ENCODE data around the gene PER3. TPM values are rescaled to one million over a fixed set of nuclear protein-coding genes. Genes with fewer than 3 reads are reported as not detected.

Gene PER3
- polyA plus RNA-seq, 1 donor from 2014 or later, result 0.84 TPM

DNA sequence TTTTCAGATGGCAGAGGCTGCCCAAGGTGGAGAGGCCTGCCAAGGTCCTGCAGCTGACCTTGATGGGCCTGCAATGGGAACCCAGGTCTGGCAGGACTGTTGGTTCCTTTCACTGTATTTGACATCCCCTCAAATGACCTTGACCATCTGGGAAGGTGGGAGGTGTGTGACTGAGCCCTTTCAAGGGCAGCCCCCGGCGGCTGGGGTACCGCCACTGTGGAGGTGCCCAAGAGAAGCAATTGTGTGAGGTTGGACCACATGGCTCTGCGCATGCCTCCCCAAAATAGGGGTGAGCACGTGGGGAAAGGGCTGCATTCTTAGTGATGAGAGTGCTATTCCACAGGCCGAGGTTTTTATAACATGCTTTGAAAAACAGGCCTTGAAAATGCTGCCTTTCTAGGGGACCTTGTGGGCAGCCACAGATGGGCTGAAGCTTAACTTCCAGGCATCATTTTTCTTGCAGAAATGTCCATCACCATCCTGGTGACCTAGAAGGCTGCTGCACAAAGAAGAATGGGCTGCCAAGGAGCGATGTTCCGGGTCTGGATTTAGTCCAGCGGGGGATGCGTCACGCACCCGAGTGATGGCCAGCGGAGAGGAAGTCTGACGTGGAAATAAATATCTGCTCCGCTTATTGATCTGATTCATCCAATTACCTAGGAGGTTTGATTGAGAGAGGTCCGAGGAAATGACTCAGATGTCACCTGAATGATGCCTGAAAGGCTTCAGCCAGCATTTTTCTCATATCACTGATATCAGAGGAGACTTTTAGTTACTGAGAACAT lies 85.2 kb downstream of the PER3 start:
- Histone ChIP-seq H3K4me2 (ENCODE audit: low read length) (no peak overlapping the region), H2AFZ (ENCODE audit: low read depth, low read length) (no peak overlapping the region), H3K79me2 (replicated peaks; ENCODE audit: insufficient read depth, low read length) (no peaks in the 10 kb centered on the region), H3K36me3 (ENCODE audit: insufficient read depth, low read length) (no peaks in the 10 kb centered on the region), H3F3A (ENCODE audit: insufficient read depth, low read length, poor library complexity, severe bottlenecking) (no peaks in the 10 kb centered on the region), H3K27ac (ENCODE audit: low read length) (no peak overlapping the region), H3K9me3 (ENCODE audit: low read length) (no peaks in the 10 kb centered on the region), H3K9ac (ENCODE audit: low read length) (no peak overlapping the region), H3K4me3 (ENCODE audit: low read length) (no peak overlapping the region), H4K20me1 (ENCODE audit: insufficient read depth) (no peaks in the 10 kb centered on the region), H3K27me3 (ENCODE audit: insufficient read depth, low read depth, low read length) (no peaks in the 10 kb centered on the region), H3K9me2 (ENCODE audit: insufficient read depth, low read length) (no peaks in the 10 kb centered on the region)
- no peak for TF ChIP-seq MXI1 (conservative IDR thresholded peaks at IDR 0.05; ENCODE audit: poor library complexity, severe bottlenecking)
- TF ChIP-seq EZH2 (IDR thresholded peaks at IDR 0.05; ENCODE audit: borderline replicate concordance, insufficient read depth, low read length, poor library complexity, severe bottlenecking), result no peak
- no peak for TF ChIP-seq POLR2AphosphoS5 (IDR thresholded peaks at IDR 0.05)
- no peak for TF ChIP-seq SMC3 (conservative IDR thresholded peaks at IDR 0.05; ENCODE audit: poor library complexity)

- H3K79me2 ChIP-seq (replicated peaks; ENCODE audit: insufficient read depth, low read length), result no peaks in the 10 kb centered on the region
- no peak overlapping the region for H2AFZ ChIP-seq (ENCODE audit: low read depth, low read length)
- TF ChIP-seq, protein P1, sequence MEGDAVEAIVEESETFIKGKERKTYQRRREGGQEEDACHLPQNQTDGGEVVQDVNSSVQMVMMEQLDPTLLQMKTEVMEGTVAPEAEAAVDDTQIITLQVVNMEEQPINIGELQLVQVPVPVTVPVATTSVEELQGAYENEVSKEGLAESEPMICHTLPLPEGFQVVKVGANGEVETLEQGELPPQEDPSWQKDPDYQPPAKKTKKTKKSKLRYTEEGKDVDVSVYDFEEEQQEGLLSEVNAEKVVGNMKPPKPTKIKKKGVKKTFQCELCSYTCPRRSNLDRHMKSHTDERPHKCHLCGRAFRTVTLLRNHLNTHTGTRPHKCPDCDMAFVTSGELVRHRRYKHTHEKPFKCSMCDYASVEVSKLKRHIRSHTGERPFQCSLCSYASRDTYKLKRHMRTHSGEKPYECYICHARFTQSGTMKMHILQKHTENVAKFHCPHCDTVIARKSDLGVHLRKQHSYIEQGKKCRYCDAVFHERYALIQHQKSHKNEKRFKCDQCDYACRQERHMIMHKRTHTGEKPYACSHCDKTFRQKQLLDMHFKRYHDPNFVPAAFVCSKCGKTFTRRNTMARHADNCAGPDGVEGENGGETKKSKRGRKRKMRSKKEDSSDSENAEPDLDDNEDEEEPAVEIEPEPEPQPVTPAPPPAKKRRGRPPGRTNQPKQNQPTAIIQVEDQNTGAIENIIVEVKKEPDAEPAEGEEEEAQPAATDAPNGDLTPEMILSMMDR (IDR thresholded peaks at IDR 0.05; ENCODE audit: poor library complexity, severe bottlenecking), result no peak
- TF ChIP-seq POLR2AphosphoS5 (IDR thresholded peaks at IDR 0.05) (no peak), RAD21 (conservative IDR thresholded peaks at IDR 0.05) (no peak), EP300 (conservative IDR thresholded peaks at IDR 0.05; ENCODE audit: poor library complexity, severe bottlenecking) (no peak)
- H3K4me3 ChIP-seq (ENCODE audit: low read length), result no peak overlapping the region
- no peaks in the 10 kb centered on the region for H3K9me3 ChIP-seq (ENCODE audit: low read length)
- H3K36me3 ChIP-seq (ENCODE audit: insufficient read depth, low read length), result no peaks in the 10 kb centered on the region
- H3K27me3 ChIP-seq (ENCODE audit: insufficient read depth, low read depth, low read length), result no peaks in the 10 kb centered on the region
- no peak overlapping the region for H3K27ac ChIP-seq (ENCODE audit: low read length)
- no peak overlapping the region for H3K9ac ChIP-seq (ENCODE audit: low read length)
- H4K20me1 ChIP-seq (ENCODE audit: insufficient read depth), result no peaks in the 10 kb centered on the region
- H3K4me2 ChIP-seq (ENCODE audit: low read length), result no peak overlapping the region
- no peaks in the 10 kb centered on the region for H3K9me2 ChIP-seq (ENCODE audit: insufficient read depth, low read length)
- H3F3A ChIP-seq (ENCODE audit: insufficient read depth, low read length, poor library complexity, severe bottlenecking), result no peaks in the 10 kb centered on the region
Measured at GRCh38 chr1:7871136-7871535, 87.0 kb downstream of the PER3 start.

- H3K9ac ChIP-seq (ENCODE audit: low read length), result no peak overlapping the region
- no peaks in the 10 kb centered on the region for H4K20me1 ChIP-seq (ENCODE audit: insufficient read depth)
- no peaks in the 10 kb centered on the region for H3K79me2 ChIP-seq (replicated peaks; ENCODE audit: insufficient read depth, low read length)
- H3K9me2 ChIP-seq (ENCODE audit: insufficient read depth, low read length), result no peaks in the 10 kb centered on the region
- H3K27ac ChIP-seq (ENCODE audit: low read length), result no peak overlapping the region
- no peak overlapping the region for H3K4me2 ChIP-seq (ENCODE audit: low read length)
- H3K9me3 ChIP-seq (ENCODE audit: low read length), result no peaks in the 10 kb centered on the region
- no peak overlapping the region for H3K4me3 ChIP-seq (ENCODE audit: low read length)
- H3F3A ChIP-seq (ENCODE audit: insufficient read depth, low read length, poor library complexity, severe bottlenecking), result no peaks in the 10 kb centered on the region
- H2AFZ ChIP-seq (ENCODE audit: low read depth, low read length), result no peak overlapping the region
- TF ChIP-seq EZH2 (IDR thresholded peaks at IDR 0.05; ENCODE audit: borderline replicate concordance, insufficient read depth, low read length, poor library complexity, severe bottlenecking) (no peak), REST (IDR thresholded peaks at IDR 0.05; ENCODE audit: borderline replicate concordance) (no peak), RAD21 (conservative IDR thresholded peaks at IDR 0.05) (no peak), TAF1 (IDR thresholded peaks at IDR 0.05; ENCODE audit: low read depth) (no peak), EP300 (conservative IDR thresholded peaks at IDR 0.05; ENCODE audit: poor library complexity, severe bottlenecking) (no peak), POLR2AphosphoS5 (IDR thresholded peaks at IDR 0.05) (no peak), MXI1 (conservative IDR thresholded peaks at IDR 0.05; ENCODE audit: poor library complexity, severe bottlenecking) (no peak), SMC3 (conservative IDR thresholded peaks at IDR 0.05; ENCODE audit: poor library complexity) (no peak)
- TF ChIP-seq, protein P1 (IDR thresholded peaks at IDR 0.05; ENCODE audit: poor library complexity, severe bottlenecking), result no peak
- H3K36me3 ChIP-seq (ENCODE audit: insufficient read depth, low read length), result no peaks in the 10 kb centered on the region
- H3K27me3 ChIP-seq (ENCODE audit: insufficient read depth, low read depth, low read length), result no peaks in the 10 kb centered on the region
Measured at GRCh38 chr1:7873801-7874795, 90.0 kb downstream of the PER3 start.

All from neural cell (in vitro differentiated cells).